Effector memory CD4-positive, alpha-beta T cell (primary cell): Measurements from ENCODE around the gene NFYA.

Experiments used
- DNase-seq, 3 donors: peaks; one replicate each; pipeline ENCODE4 v3.0.0-alpha.2; 2020
- H3K27ac ChIP-seq: 2 replicates; pipeline ENCODE4 v1.7.0; 2013; ENCODE audit warnings: mild to moderate bottlenecking, low read length, moderate library complexity; ENCODE audit not compliant: insufficient read depth, poor library complexity, severe bottlenecking
- H3K27me3 ChIP-seq: replicated peaks from 2 replicates; pipeline ENCODE4 v1.7.0; 2013; ENCODE audit warnings: mild to moderate bottlenecking, low read length; ENCODE audit not compliant: insufficient read depth, control insufficient read depth, poor library complexity, severe bottlenecking
- H3K36me3 ChIP-seq: 2 replicates; pipeline ENCODE4 v1.7.0; 2013; ENCODE audit warnings: mild to moderate bottlenecking, low read length, moderate library complexity; ENCODE audit not compliant: control insufficient read depth, insufficient read depth
- H3K4me1 ChIP-seq: 2 replicates; pipeline ENCODE4 v1.7.0; 2013; ENCODE audit warnings: low read length, mild to moderate bottlenecking; ENCODE audit not compliant: control insufficient read depth, insufficient read depth, poor library complexity, severe bottlenecking
- H3K4me3 ChIP-seq: 2 replicates; pipeline ENCODE4 v1.7.0; 2013; ENCODE audit warnings: low read length, low read depth, mild to moderate bottlenecking; ENCODE audit not compliant: insufficient read depth, poor library complexity, severe bottlenecking
- H3K9me3 ChIP-seq: 2 replicates; pipeline ENCODE4 v1.7.0; 2013; ENCODE audit warnings: mild to moderate bottlenecking, low read length, moderate library complexity; ENCODE audit not compliant: control insufficient read depth

NFYA gene

GRCh38 chr6:41037107-41037900 lies 35.5 kb upstream of the NFYA start:
- Histone ChIP-seq H3K4me1 (no peaks in the 10 kb centered on the region), H3K27me3 (no peaks in the 10 kb centered on the region), H3K27ac (no peak overlapping the region), H3K4me3 (no peak overlapping the region), H3K9me3 (no peaks in the 10 kb centered on the region), H3K36me3 (no peaks in the 10 kb centered on the region)
- DNase-seq, result no peak

GRCh38 chr6:41038205-41038604 lies 34.6 kb upstream of the NFYA start:
- no peaks in the 10 kb centered on the region for H3K4me1 ChIP-seq
- no peaks in the 10 kb centered on the region for H3K9me3 ChIP-seq
- no peaks in the 10 kb centered on the region for H3K27me3 ChIP-seq
- H3K27ac ChIP-seq, result no peak overlapping the region
- no peak for DNase-seq
- H3K4me3 ChIP-seq, result no peak overlapping the region
- H3K36me3 ChIP-seq, result no peaks in the 10 kb centered on the region

- peak in 2 of 3 donors; percentile 9 to 36 for DNase-seq
- no peaks in the 10 kb centered on the region for H3K9me3 ChIP-seq
- H3K27ac ChIP-seq, result no peak within 1 kb of the TSS
- no peak within 1 kb of the TSS for H3K4me3 ChIP-seq
- H3K4me1 ChIP-seq, result no peaks in the 10 kb centered on the region
- no peaks in the 10 kb centered on the region for H3K27me3 ChIP-seq
- no peaks in the 10 kb centered on the region for H3K36me3 ChIP-seq
Observed at GRCh38 chr6:41039060-41039998, 33.4 kb upstream of the NFYA start, which contains the start of gene UNC5CL. Gene UNC5CL (minus strand): TSS chr6:41039221. CDS start chr6:41035074, 4,147 bp downstream.

GRCh38 chr6:41040101-41040939 lies 32.5 kb upstream of the NFYA start:
- Histone ChIP-seq H3K36me3 (no peaks in the 10 kb centered on the region), H3K27me3 (no peaks in the 10 kb centered on the region), H3K27ac (no peak overlapping the region), H3K4me1 (no peaks in the 10 kb centered on the region), H3K4me3 (no peak overlapping the region), H3K9me3 (no peaks in the 10 kb centered on the region)
- DNase-seq, result no peak

GRCh38 chr6:41040940-41041536 lies 31.7 kb upstream of the NFYA start:
- no peak for DNase-seq
- Histone ChIP-seq H3K27me3 (no peaks in the 10 kb centered on the region), H3K36me3 (no peaks in the 10 kb centered on the region), H3K9me3 (no peaks in the 10 kb centered on the region), H3K27ac (no peak overlapping the region), H3K4me3 (no peak overlapping the region), H3K4me1 (no peaks in the 10 kb centered on the region)

GRCh38 chr6:41042226-41043055 lies 30.3 kb upstream of the NFYA start, which contains the start of gene TSPO2:
Gene TSPO2 (plus strand): TSS chr6:41042467. CDS start chr6:41042986, 519 bp downstream.
- no peak for DNase-seq
- Histone ChIP-seq H3K27ac (no peak within 1 kb of the TSS), H3K27me3 (no peaks in the 10 kb centered on the region), H3K4me3 (no peak within 1 kb of the TSS), H3K9me3 (no peaks in the 10 kb centered on the region), H3K4me1 (no peaks in the 10 kb centered on the region), H3K36me3 (no peaks in the 10 kb centered on the region)

- H3K36me3 ChIP-seq, result no peaks in the 10 kb centered on the region
- no peak overlapping the region for H3K27ac ChIP-seq
- no peak overlapping the region for H3K4me3 ChIP-seq
- H3K4me1 ChIP-seq, result no peaks in the 10 kb centered on the region
- no peak for DNase-seq
- H3K9me3 ChIP-seq, result no peaks in the 10 kb centered on the region
- H3K27me3 ChIP-seq, result no peaks in the 10 kb centered on the region
Observed at GRCh38 chr6:41043151-41043550, 29.6 kb upstream of the NFYA start.

GRCh38 chr6:41045664-41046063 lies 27.1 kb upstream of the NFYA start:
- Histone ChIP-seq H3K27me3 (no peaks in the 10 kb centered on the region), H3K36me3 (no peaks in the 10 kb centered on the region), H3K4me1 (no peaks in the 10 kb centered on the region), H3K9me3 (no peaks in the 10 kb centered on the region), H3K27ac (no peak overlapping the region), H3K4me3 (no peak overlapping the region)
- no peak for DNase-seq

- Histone ChIP-seq H3K27ac (no peak overlapping the region), H3K4me3 (no peak overlapping the region), H3K36me3 (no peaks in the 10 kb centered on the region), H3K9me3 (no peaks in the 10 kb centered on the region), H3K4me1 (no peaks in the 10 kb centered on the region), H3K27me3 (no peaks in the 10 kb centered on the region)
- DNase-seq, result no peak
Observed at GRCh38 chr6:41046084-41046483, 26.7 kb upstream of the NFYA start.
